ENCODE measurements around the gene SPIRE2. TPM values are rescaled to one million over a fixed set of nuclear protein-coding genes. Genes with fewer than 3 reads are reported as not detected.

The SPIRE2 gene
- total and polyA plus RNA-seq, 2 donors (not counting 1 experiment from before 2014, with no cell fraction given), result 0.59 to 3.8 TPM

DNA sequence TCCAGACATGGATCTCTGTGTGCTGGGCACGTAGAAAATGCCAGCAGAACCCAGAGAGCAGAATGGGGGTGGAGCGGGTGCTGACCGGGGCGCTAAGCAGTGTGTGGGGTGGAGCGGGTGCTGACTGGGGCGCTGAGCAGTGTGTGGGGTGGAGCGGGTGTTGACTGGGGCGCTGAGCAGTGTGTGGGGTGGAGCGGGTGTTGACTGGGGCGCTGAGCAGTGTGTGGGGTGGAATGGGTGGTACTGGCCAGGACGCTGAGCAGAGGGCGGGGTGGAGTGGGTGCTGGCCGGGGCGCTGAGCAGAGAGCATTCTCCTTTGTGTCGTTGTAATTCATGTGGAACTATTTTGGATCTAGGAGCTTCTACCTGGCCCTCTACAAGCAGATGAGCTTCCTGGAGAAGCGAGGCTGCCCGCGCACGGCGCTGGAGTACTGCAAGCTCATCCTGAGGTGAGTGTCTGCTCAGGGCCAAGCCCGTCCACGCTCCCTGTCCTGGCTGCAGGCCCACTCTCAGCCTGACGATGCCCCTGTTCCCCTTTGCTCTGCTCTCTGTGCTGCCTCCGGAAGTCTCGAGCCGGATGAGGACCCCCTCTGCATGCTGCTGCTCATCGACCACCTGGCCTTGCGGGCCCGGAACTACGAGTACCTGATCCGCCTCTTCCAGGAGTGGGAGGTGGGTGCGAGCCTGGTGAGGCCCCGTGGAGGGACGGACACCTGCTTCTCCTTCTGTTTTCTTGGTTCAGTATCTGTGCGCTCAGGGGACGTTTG is 70.1 kb downstream of the SPIRE2 start:
- no peaks in the 10 kb centered on the region for H3K27me3 ChIP-seq (ENCODE audit: control insufficient read depth, insufficient read depth, low read length)
- no peak for DNase-seq (ENCODE audit: low read depth in 2 of 2)
- peaks cover 41% of the 10 kb centered on the region for H3K36me3 ChIP-seq (ENCODE audit: control insufficient read depth, insufficient read depth, low read length)
- H3K9me3 ChIP-seq (ENCODE audit: control insufficient read depth, insufficient read depth, low read depth, low read length), result no peaks in the 10 kb centered on the region
- no peak overlapping the region for H3K9ac ChIP-seq (ENCODE audit: insufficient read depth, low read length)
- H4K20me1 ChIP-seq (ENCODE audit: control insufficient read depth, extremely low read depth, insufficient read depth, low read length), result no peaks in the 10 kb centered on the region
- no peaks in the 10 kb centered on the region for H3K79me2 ChIP-seq (ENCODE audit: control insufficient read depth, insufficient read depth, low read length)
- no peak overlapping the region for H3K4me3 ChIP-seq (replicated peaks in 1 of 4; ENCODE audit: control extremely low read depth in 1 of 4, insufficient read depth in 1 of 4, low read depth in 3 of 4, low read length in 4 of 4)
- TF ChIP-seq EZH2 (IDR thresholded peaks at IDR 0.05; ENCODE audit: low read length, missing control alignments) (no peak), CTCF (conservative IDR thresholded peaks at IDR 0.05 in 1 of 2, IDR thresholded peaks at IDR 0.05 in 1 of 2; ENCODE audit: low read depth in 1 of 2, low read length in 2 of 2) (no peak)
- H3K4me2 ChIP-seq (ENCODE audit: extremely low read depth, insufficient read depth, low read length), result no peak overlapping the region
- H3K27ac ChIP-seq (ENCODE audit: insufficient read depth, low read length), result no peak overlapping the region
- H3K4me1 ChIP-seq (ENCODE audit: control insufficient read depth, extremely low read depth, insufficient read depth, low read length), result no peaks in the 10 kb centered on the region
- H2AFZ ChIP-seq (ENCODE audit: low read length), result no peak overlapping the region

DNA sequence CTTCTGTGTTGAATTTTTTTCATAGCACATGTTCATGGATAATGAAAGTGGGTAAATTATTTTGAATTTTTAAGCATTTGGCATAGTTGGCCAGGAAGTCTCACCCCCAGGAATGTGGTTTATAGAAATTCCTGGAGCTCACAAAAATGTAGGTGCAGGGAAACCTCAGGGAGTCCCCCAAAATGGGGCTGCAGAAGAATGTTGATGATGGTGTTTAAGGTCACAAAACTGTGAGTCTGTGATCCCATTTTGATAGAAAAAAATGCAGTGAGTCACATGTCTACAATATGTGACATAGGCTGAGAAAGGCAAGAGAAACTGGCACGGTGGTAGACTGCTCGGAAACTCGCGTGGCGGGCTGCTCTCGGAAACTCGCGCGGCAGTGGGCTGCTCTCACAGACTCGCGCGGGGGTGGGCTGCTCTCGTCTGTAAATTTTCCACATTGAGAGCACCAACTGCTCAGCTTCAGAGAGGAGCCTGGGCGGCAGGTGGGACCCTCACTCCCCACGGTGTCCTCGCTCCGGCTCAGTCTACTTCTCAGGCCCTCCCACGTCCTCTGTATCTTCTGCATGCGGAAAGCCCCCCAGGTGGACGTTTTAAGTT is 71.7 kb downstream of the SPIRE2 start:
- no peak overlapping the region for H3K4me2 ChIP-seq (ENCODE audit: extremely low read depth, insufficient read depth, low read length)
- H4K20me1 ChIP-seq (ENCODE audit: control insufficient read depth, extremely low read depth, insufficient read depth, low read length), result no peaks in the 10 kb centered on the region
- H3K9ac ChIP-seq (ENCODE audit: insufficient read depth, low read length), result peak overlapping the region; percentile 1
- no peak for TF ChIP-seq CTCF (conservative IDR thresholded peaks at IDR 0.05 in 1 of 2, IDR thresholded peaks at IDR 0.05 in 1 of 2; ENCODE audit: low read depth in 1 of 2, low read length in 2 of 2)
- no peak for TF ChIP-seq EZH2 (IDR thresholded peaks at IDR 0.05; ENCODE audit: low read length, missing control alignments)
- H3K27me3 ChIP-seq (ENCODE audit: control insufficient read depth, insufficient read depth, low read length), result no peaks in the 10 kb centered on the region
- H3K4me1 ChIP-seq (ENCODE audit: control insufficient read depth, extremely low read depth, insufficient read depth, low read length), result no peaks in the 10 kb centered on the region
- no peak for DNase-seq (ENCODE audit: low read depth in 2 of 2)
- no peak overlapping the region for H3K27ac ChIP-seq (ENCODE audit: insufficient read depth, low read length)
- no peaks in the 10 kb centered on the region for H3K9me3 ChIP-seq (ENCODE audit: control insufficient read depth, insufficient read depth, low read depth, low read length)
- no peaks in the 10 kb centered on the region for H3K79me2 ChIP-seq (ENCODE audit: control insufficient read depth, insufficient read depth, low read length)
- peaks cover 43% of the 10 kb centered on the region for H3K36me3 ChIP-seq (ENCODE audit: control insufficient read depth, insufficient read depth, low read length)
- H2AFZ ChIP-seq (ENCODE audit: low read length), result no peak overlapping the region
- no peak overlapping the region for H3K4me3 ChIP-seq (replicated peaks in 1 of 4; ENCODE audit: control extremely low read depth in 1 of 4, insufficient read depth in 1 of 4, low read depth in 3 of 4, low read length in 4 of 4)

DNA sequence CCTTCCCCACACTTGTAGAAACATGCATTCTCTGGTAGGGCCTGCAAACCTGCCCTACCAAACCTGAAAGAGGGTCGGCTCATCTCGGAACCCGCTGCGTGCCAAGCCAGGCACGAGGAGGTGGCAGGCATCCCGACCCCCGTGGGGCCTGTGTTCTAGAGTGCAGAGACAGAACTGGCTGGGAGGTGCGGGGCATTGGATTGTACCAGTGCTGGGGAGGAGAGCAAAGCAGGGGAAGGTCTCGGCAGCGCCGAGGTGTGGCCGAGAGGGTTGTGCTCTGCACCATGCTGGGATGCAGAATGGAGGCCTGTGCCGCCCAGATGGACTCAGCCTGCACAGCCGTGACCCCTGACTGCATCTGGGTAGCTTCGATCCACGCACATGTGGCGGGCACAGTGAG is 72.6 kb downstream of the SPIRE2 start:
- H3K79me2 ChIP-seq (ENCODE audit: control insufficient read depth, insufficient read depth, low read length), result no peaks in the 10 kb centered on the region
- H3K4me2 ChIP-seq (ENCODE audit: extremely low read depth, insufficient read depth, low read length), result no peak overlapping the region
- H2AFZ ChIP-seq (ENCODE audit: low read length), result no peak overlapping the region
- no peak for TF ChIP-seq EZH2 (IDR thresholded peaks at IDR 0.05; ENCODE audit: low read length, missing control alignments)
- no peak for TF ChIP-seq CTCF (conservative IDR thresholded peaks at IDR 0.05 in 1 of 2, IDR thresholded peaks at IDR 0.05 in 1 of 2; ENCODE audit: low read depth in 1 of 2, low read length in 2 of 2)
- no peaks in the 10 kb centered on the region for H3K4me1 ChIP-seq (ENCODE audit: control insufficient read depth, extremely low read depth, insufficient read depth, low read length)
- H3K27ac ChIP-seq (ENCODE audit: insufficient read depth, low read length), result no peak overlapping the region
- no peaks in the 10 kb centered on the region for H3K27me3 ChIP-seq (ENCODE audit: control insufficient read depth, insufficient read depth, low read length)
- H3K9me3 ChIP-seq (ENCODE audit: control insufficient read depth, insufficient read depth, low read depth, low read length), result no peaks in the 10 kb centered on the region
- H3K9ac ChIP-seq (ENCODE audit: insufficient read depth, low read length), result no peak overlapping the region
- no peaks in the 10 kb centered on the region for H4K20me1 ChIP-seq (ENCODE audit: control insufficient read depth, extremely low read depth, insufficient read depth, low read length)
- DNase-seq (ENCODE audit: low read depth in 2 of 2), result no peak
- no peak overlapping the region for H3K4me3 ChIP-seq (replicated peaks in 1 of 4; ENCODE audit: control extremely low read depth in 1 of 4, insufficient read depth in 1 of 4, low read depth in 3 of 4, low read length in 4 of 4)
- H3K36me3 ChIP-seq (ENCODE audit: control insufficient read depth, insufficient read depth, low read length), result peaks cover 42% of the 10 kb centered on the region

Data from fibroblast of lung (primary cell).